K562 (cell line): ENCODE results near the gene ZNF48. TPM values are rescaled to one million over a fixed set of nuclear protein-coding genes. Genes with fewer than 3 reads are reported as not detected.

ENCODE experiments used
- FIP1L1 ChIP-seq: fragments of 200-400 bp; formaldehyde crosslinking; IDR thresholded peaks from 2 replicates; pipeline ENCODE4 v1.6.1; 2018; ENCODE audit warnings: mild to moderate bottlenecking, low read depth, low read length; ENCODE audit not compliant: poor library complexity, severe bottlenecking
- MEF2D ChIP-seq: conservative IDR thresholded peaks from 2 replicates; pipeline ENCODE4 v1.6.1; 2016; ENCODE audit warnings: low read depth, missing genetic modification characterization, missing compliant biosample characterization
- MYBL2 ChIP-seq, 2 experiments: fragments of 450-650 bp in 1 of 2; sonication (generic) in 1 of 2; formaldehyde crosslinking in 1 of 2; IDR thresholded peaks; 2 replicates each; pipeline versions ENCODE4 v1.6.1 to v1.8.1; 2017 to 2022; ENCODE audit warnings: borderline replicate concordance in 1 of 2, inconsistent platforms in 1 of 2, low read depth in 1 of 2, mild to moderate bottlenecking in 1 of 2, missing genetic modification reagents in 1 of 2, moderate library complexity in 1 of 2
- NFE2L1 ChIP-seq: fragments of 450-650 bp; IDR thresholded peaks from 2 replicates; pipeline ENCODE4 v1.6.1; 2016; ENCODE audit warnings: missing genetic modification characterization, low read depth, mild to moderate bottlenecking, missing compliant biosample characterization, moderate library complexity, borderline replicate concordance
- RBFOX2 ChIP-seq: fragments of 200-400 bp; formaldehyde crosslinking; IDR thresholded peaks from 2 replicates; pipeline ENCODE4 v1.6.1; 2017; ENCODE audit warnings: low read depth, mild to moderate bottlenecking, low read length, moderate library complexity
- RFX7 ChIP-seq: fragments of 250-450 bp; sonication (Bioruptor Pico); IDR thresholded peaks from 2 replicates; pipeline ENCODE4 v1.5.1; 2021; ENCODE audit warnings: mild to moderate bottlenecking
- SMAD3 ChIP-seq: fragments of 450-650 bp; formaldehyde crosslinking; conservative IDR thresholded peaks from 2 replicates; pipeline ENCODE4 v1.4.0; 2020; ENCODE audit warnings: mild to moderate bottlenecking
- SMAD4 ChIP-seq: fragments of 250-450 bp; sonication (Bioruptor Pico); conservative IDR thresholded peaks from 2 replicates; pipeline ENCODE4 v1.8.0; 2021; ENCODE audit warnings: inconsistent platforms, mild to moderate bottlenecking, moderate library complexity
- TCF7L2 ChIP-seq: fragments of 150-350 bp; IDR thresholded peaks from 2 replicates; pipeline ENCODE4 v1.6.1; 2016; ENCODE audit warnings: low read depth, mild to moderate bottlenecking, low read length, moderate library complexity
- TRIM24 ChIP-seq, 2 experiments: fragments of 450-650 bp; IDR thresholded peaks; 2 replicates each; pipeline ENCODE4 v1.6.1; 2016
- ZNF165 ChIP-seq: fragments of 250-450 bp; sonication (Bioruptor Pico); IDR thresholded peaks from 2 replicates; pipeline ENCODE4 v1.4.0; 2020; ENCODE audit warnings: borderline replicate concordance
- polyA plus RNA-seq, 8 experiments: library from polyadenylated mRNA; depleted of rRNA in 4 of 8; stranded (reverse) in 5 of 8; unstranded in 3 of 8; fragments of >200 nt; fragmentation: Nextera tagmentation in 2 of 8; fragmentation: Illumina TruSeq in 1 of 8; extraction: Ambion mirVana in 2 of 8; extraction: Trizol in 1 of 8; gene quantifications; 2 replicates each; pipeline versions ENCODE4 v1.2.1 to v1.2.3, GENCODE V29; 2011 to 2014; ENCODE audit warnings: inconsistent platforms in 1 of 8, missing spikeins in 1 of 8
- total RNA-seq, 7 experiments: library from RNA; depleted of rRNA in 6 of 7; stranded (reverse); fragments of >200 nt in 6 of 7; fragmentation: Illumina TruSeq in 2 of 7; extraction: Trizol in 2 of 7; gene quantifications; 2 replicates each; pipeline versions ENCODE4 v1.2.1 to v1.2.3, GENCODE V29; 2011 to 2021; ENCODE audit warnings: low replicate concordance in 1 of 7
- TF ChIP-seq, protein P1 (sequence below): IDR thresholded peaks from 3 replicates; pipeline ENCODE4 v1.6.1; 2011; ENCODE audit warnings: borderline replicate concordance, mild to moderate bottlenecking; ENCODE audit not compliant: insufficient read length, insufficient read depth
- TF ChIP-seq, protein P2 (sequence below): fragments of 250-450 bp; sonication (Bioruptor Pico); IDR thresholded peaks from 2 replicates; pipeline ENCODE4 v1.8.0; 2021; ENCODE audit warnings: borderline replicate concordance, mild to moderate bottlenecking, moderate library complexity; ENCODE audit not compliant: poor library complexity, severe bottlenecking
- TF ChIP-seq, protein P3 (sequence below): sonication (generic); formaldehyde crosslinking; IDR thresholded peaks from 2 replicates; pipeline ENCODE4 v1.8.1; 2023; ENCODE audit warnings: mild to moderate bottlenecking, missing genetic modification reagents

Gene ZNF48
- total and polyA plus RNA-seq, 9 of the 15 experiments (the other 6 are each of a cell fraction or from before 2014, with no cell fraction given), result 0.38 to 11.6 (median 4.7) TPM

DNA sequence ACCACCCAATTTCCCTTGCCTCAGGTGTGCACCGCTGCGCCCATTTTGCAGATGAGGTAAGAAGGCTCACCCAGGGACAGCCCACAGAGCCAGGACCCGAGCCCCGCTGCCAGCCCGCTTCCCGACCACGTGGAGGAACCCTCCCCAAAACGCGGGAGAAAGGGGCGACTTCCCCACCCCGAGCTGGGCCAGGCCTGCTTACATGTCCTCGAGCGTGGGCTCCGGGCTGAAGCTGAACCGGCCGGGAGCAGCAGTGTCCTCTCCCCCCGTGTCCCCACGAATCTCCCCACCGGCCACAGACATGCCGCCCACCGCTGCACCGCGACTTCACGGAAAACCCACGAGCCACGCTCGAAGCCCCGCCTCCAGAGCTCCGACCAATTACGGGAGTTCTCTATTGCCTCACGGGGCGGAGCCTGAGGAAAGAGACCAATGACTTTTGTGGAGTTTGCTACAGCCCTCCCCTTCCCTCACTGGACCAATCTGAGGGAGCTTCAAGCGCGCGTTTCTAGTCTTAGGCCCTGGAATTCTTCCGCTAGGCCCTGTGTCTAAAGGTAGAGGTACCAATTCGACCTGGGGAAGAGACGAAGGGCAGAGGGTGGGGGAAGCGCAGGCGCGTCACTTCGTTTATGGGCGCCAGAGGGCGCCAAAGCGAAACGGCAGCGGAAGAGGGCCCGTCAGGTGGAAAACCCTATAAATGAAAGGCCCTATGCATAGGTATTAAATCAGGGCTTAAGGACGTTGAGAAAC is 34.6 kb downstream of the ZNF48 start, which contains the start of gene DCTPP1 (continued):
- TF ChIP-seq NFE2L1 (no peak), MEF2D (no peak), TCF7L2 (0 out of 2 replicates have a peak, but pooled peaks have one; percentile 22), TRIM24 (IDR thresholded peaks at IDR 0.05) (no peak), RFX7 (CRISPR knock-in tag) (no peak), SMAD4 (CRISPR knock-in tag) (peak; percentile 60), RBFOX2 (peak; percentile 91), ZNF165 (CRISPR knock-in tag) (no peak), SMAD3 (CRISPR knock-in tag) (no peak), FIP1L1 (no peak), MYBL2 (IDR thresholded peaks at IDR 0.05; ENCODE audit: low read depth) (no peak), MYBL2 (CRISPR knock-in tag; IDR thresholded peaks at IDR 0.05; ENCODE audit: borderline replicate concordance) (no peak)
- TF ChIP-seq, protein P1, sequence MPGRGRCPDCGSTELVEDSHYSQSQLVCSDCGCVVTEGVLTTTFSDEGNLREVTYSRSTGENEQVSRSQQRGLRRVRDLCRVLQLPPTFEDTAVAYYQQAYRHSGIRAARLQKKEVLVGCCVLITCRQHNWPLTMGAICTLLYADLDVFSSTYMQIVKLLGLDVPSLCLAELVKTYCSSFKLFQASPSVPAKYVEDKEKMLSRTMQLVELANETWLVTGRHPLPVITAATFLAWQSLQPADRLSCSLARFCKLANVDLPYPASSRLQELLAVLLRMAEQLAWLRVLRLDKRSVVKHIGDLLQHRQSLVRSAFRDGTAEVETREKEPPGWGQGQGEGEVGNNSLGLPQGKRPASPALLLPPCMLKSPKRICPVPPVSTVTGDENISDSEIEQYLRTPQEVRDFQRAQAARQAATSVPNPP, result no peak
- TF ChIP-seq, protein P2, sequence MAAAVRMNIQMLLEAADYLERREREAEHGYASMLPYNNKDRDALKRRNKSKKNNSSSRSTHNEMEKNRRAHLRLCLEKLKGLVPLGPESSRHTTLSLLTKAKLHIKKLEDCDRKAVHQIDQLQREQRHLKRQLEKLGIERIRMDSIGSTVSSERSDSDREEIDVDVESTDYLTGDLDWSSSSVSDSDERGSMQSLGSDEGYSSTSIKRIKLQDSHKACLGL (CRISPR knock-in tag), result no peak
- TF ChIP-seq, protein P3, sequence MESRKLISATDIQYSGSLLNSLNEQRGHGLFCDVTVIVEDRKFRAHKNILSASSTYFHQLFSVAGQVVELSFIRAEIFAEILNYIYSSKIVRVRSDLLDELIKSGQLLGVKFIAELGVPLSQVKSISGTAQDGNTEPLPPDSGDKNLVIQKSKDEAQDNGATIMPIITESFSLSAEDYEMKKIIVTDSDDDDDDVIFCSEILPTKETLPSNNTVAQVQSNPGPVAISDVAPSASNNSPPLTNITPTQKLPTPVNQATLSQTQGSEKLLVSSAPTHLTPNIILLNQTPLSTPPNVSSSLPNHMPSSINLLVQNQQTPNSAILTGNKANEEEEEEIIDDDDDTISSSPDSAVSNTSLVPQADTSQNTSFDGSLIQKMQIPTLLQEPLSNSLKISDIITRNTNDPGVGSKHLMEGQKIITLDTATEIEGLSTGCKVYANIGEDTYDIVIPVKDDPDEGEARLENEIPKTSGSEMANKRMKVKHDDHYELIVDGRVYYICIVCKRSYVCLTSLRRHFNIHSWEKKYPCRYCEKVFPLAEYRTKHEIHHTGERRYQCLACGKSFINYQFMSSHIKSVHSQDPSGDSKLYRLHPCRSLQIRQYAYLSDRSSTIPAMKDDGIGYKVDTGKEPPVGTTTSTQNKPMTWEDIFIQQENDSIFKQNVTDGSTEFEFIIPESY (CRISPR knock-in tag), result no peak; the same call in 1 of the 2 replicates
